Measurements from ENCODE around the gene SPATA4.

SPATA4 gene

DNA sequence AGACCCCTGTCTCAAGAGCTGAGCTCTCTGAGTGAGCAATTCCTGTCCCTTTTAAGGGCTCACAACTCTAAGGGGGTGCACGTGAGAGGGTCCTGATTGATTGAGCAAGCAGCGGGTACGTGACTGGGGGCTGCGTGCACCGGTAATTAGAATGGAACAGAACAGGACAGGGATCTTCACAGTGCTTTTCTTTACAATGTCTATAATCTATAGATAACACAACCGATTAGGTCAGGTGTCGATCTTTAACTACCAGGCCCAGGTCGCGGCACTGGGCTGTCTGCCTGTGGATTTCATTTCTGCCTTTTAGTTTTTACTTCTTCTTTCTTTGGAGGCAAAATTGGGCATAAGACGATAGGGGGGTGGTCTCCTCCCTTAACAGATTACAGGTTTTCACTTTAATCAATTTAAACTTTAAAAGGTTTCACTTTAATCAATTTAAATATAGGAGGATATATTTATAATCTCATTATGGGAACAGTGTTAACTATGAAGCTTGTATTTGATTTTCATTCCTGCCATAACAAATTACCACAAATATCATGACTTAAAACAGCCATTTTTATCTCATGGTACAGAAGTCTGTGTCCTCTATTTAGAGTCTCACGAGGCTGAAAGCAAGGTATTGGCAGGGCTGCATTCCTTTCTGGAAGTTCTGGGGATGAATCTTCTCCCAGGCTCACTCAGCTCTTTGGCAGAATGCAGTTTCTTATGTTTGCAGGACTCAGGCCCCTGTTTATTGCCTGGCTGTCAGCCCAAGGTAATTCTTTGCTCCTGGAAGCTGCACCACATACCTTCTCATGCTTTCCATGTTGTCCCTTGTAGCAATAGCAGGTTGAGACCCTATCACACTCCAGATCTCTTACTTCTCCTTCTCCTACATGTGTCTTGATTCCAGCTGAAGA is 5.2 kb downstream of the SPATA4 start:
- no peak for DNase-seq (ENCODE audit: low read depth in 2 of 2)

DNA sequence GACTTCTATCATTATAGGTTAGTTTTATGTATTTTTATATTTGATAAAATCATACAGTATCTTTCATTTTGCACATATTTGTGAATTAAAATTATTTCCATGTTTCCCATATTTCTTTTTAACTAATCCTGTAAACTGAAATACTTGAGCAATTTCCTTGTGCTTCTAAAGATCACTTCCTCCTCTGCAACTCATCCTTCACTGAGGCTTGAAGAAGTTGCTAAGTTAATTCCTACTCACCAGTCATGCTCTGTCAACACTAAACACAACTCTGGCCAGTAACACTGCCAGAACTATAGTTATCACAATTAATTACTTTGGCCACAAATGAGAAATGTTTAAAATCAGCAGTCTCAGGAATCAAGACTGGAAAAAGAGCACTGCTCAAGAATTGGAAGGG is 6.7 kb downstream of the SPATA4 start:
- no peak for DNase-seq (ENCODE audit: low read depth in 2 of 2)

DNA sequence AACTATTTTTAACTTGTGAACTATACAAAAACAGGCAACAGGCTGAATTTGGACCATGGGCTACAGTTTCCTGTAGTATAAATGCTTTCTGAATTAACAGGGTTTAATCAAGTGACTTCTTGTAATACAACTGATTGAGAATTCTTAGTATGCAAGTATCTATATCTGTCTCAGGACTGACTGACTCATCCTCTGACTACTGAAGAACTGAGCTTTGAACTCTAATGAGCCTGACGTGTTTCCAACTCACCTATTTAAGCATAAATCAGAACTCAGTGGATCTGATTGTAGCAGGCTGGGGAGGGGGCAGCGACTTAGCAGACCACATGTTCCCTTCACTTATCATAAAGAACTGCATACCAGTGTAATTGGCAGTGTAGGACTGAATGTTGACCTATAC is 7.8 kb downstream of the SPATA4 start:
- DNase-seq (ENCODE audit: low read depth in 2 of 2) = no peak

DNA sequence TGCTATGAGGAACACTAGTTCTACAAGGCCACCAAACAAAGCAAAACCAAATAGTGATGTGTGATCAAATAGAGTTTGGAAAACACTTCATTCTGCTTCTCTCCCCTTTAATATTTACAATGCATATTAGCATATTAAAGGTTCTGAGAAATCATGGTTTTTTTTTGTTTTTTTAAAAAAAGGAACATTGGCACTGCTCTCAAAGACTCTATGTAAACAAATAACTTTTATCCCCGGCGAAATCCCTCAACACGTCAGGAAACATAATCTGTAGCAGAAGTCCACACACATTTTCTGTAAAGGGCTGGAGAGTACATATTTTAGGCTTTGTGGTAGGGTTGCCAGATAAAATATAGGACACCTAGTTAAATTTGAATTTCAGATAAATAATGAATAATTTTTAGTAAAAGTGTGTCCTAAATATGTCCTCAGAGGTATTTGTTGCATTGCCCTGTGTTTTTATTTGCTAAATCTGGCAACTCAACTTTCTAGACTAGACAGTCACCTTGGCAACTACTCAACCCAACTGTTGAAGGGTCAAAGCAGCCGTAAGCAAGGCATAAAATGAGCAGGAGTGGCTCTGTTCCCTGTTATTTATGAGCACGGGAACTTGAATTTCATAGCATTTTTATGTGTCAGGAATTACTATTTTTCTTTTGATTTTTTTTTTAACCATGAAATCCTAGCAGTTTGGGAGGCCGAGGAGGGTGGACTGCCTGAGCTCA is 8.6 kb downstream of the SPATA4 start:
- DNase-seq (ENCODE audit: low read depth in 2 of 2) = no peak

DNA sequence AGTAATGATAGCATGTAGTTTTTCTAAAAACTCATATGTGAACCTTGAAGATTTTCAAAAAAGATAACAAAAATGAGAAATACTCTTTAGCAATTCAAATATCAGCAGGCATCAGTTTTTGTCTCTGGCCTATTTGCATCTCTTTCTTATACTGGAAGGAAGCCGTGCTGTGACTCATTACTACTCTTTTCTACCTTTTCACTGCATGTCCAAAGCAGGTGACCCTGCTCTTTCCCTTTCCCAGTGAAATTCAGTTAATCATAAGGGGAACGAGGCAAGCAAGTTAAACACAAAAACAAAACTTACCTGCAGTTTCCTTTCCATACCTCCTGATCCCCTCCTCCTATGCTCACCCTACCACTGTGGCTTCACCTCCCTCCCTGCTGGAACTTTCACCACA is 9.3 kb downstream of the SPATA4 start:
- DNase-seq (ENCODE audit: low read depth in 2 of 2) = no peak

DNA sequence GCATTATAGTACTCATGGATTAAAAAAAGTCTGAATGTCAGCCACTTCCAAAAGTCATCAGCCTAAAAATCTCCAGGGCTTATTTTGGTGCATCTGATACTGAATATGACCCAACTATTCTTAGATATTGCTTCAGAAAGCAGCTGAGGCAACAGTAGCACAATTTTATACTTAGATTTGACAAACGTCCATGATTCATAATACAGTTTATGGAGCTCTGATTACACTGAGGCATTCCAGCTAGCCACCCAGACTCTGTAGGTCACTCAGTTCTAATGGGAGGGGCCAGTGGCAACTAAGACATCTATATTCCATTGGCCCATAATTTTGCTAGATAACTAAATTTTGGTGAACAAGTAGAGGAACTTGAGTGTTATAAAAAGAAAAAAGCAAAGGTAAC is 10.3 kb downstream of the SPATA4 start:
- no peak for DNase-seq (ENCODE audit: low read depth in 2 of 2)

DNA sequence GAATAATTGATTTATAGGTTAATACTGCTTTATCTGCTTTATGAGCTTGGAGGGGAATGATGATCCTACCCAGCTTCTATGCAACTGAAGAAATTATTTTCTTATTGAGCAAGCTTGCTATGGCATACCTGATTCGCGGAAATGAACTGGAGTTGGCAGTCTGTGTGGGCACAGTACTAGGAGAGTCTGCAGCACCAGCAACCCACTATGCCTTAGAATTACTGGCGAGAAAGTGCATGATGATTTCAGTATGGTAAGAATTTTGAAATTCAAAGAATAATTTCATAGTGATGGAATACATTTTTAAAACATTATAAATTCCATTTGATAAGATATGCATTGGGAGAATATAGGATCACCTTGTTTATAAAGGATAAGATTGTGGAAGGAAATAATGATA is 32.3 kb downstream of the SPATA4 start:
- no peak for DNase-seq (ENCODE audit: low read depth in 2 of 2)

DNA sequence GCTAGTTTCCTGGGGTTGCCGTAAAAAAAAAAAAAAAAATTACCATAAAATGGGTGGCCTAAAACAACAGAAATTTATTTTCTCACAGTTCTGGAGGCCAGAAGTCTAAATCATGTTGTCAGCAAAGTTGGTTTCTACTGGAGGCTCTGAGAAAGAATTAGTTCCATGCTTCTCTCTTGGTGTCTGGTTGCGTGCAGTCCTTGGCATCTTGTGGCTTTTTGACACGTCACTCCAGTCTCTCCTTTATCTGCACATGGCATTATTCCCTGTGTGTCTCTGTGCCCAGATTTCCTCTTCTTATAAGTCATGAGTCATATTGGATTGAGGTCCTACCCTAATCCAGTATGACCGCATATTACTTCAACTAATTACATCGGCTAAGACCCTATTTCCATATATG is 38.7 kb downstream of the SPATA4 start:
- DNase-seq (ENCODE audit: low read depth in 2 of 2) = no peak

DNA sequence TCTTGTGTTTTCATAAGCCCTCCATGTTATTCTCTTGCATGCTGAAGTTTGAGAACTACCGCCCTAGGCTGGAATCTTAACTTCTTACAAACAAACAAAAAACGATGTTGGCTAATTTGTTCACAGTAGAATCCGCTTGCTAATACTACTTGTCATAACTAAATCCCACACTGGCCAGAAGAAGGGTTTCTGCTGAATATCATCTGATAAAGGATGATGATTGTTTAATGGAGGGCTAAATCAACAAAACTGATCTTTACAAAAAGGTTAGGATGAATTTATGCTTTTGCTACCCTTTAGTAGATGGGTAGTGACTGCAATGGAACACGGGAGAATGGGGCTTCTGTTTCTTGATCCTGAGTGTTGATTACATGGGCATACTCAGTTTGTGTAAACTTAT is 42.3 kb downstream of the SPATA4 start:
- no peak for DNase-seq (ENCODE audit: low read depth in 2 of 2)

DNA sequence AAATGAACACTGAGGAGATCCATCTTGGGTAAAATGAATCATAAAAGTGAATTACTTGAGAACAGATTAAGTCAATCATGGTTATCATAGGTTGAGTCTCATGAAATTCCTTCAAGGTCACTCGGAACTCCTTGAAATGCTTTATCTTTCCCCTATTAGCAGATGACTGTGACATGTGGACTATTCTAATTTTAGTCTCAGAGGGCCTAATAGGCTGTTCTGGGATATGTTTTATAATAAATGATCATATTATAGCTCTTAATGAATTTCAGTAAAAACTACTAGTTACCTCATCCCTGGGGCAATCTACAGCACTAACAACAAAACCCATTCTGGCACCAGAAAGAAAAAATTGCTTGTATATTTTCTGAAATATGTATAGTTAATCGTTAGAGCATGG is 44.7 kb downstream of the SPATA4 start:
- no peak for DNase-seq (ENCODE audit: low read depth in 2 of 2)

DNA sequence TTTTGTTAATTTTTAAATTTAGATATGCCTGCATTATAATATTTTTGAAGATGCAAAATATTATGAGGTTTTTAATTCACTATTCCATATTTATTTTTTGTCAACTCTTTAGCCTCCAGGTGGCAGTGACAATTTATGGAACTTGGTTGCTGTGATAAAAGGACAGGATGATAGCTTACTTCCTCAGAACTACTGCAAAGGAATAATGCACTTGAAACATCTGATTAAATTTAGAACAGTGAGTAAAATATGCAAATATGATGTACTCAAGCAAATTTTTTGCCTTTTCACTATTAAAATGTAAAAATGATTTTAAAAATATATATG is 45.1 kb downstream of the SPATA4 start:
- DNase-seq (ENCODE audit: low read depth in 2 of 2) = no peak

DNA sequence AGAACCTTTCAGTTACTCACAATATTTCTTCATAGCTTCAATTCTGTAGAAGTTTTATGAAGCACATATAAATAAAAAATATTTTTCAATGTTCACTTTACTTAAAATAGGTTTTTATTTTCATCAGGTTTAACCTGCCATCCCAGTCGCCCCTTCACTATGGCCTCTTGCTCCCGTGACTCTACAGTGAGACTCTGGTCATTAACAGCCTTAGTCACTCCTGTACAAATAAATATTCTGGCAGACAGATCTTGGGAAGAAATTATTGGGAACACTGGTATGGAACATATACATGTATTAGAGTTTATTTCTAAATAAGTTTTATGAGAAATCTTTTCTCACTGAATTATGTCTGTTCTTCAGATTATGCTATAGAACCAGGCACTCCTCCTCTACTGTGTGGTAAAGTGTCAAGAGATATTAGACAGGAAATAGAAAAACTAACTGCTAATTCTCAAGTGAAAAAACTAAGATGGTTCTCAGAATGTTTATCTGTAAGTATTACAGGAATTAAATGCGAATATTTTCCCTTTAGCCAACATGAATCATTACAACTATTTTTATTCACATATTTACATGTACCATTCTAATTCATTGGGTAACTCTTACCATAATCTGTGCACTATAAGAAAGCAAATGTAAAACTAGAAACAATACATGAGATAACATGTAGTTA is 45.6 kb downstream of the SPATA4 start:
- no peak for DNase-seq (ENCODE audit: low read depth in 2 of 2)

DNA sequence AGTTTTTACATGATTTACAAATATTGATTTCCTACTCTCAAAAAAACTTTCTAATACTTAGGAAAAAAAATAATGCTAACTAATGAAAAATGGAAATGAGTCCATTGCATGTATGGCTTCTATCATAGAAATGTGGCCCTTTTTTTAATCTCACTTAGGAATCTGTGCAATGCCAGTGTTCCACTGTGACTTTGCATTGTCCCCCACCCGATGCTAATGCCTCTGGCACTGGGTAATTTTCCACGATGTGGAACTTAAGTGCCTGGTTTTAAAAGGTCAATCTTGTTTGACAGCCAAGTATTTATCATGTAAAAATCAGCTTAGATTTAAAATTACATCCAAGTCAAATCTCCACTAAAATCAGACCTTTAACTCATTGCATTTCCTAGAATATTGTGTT is 53.1 kb downstream of the SPATA4 start:
- DNase-seq (ENCODE audit: low read depth in 2 of 2) = no peak

DNA sequence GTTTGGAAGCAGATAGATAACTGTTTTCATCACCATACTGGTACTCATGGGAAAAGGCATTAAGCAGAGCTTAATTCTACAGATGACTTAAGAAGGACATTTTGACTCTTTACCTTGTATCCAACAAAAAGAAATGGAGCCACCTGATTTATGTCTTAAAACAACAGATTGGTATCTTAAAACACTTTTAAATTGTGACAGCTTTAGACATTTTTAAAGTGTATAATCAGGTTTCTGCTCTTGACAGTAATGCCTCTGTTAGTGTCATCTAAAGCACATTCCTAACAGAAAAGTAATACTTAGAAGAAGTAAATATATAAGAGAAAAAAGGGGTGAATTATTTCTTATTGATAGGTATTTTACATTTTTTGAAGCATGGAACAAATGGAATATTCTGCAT is 55.9 kb downstream of the SPATA4 start:
- DNase-seq (ENCODE audit: low read depth in 2 of 2) = no peak

DNA sequence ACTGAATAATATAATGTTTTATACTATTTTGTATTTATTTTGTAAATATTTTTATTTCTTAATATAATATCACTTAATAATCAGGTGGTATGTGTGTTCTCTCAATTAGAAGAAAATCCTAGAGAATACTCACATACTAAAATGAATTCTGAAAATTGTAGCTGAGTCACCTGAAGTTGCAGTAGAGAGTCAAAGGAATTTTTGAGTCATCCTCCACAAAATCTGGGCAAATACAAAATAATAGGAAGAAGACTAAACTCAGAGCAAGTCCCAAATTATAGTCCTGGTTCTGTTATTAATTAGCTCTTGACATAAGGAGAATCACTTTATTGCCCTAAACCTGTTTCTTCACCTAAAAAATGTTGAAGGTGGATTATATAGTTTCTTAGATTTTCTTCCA is 57.8 kb downstream of the SPATA4 start:
- DNase-seq (ENCODE audit: low read depth in 2 of 2) = no peak

DNA sequence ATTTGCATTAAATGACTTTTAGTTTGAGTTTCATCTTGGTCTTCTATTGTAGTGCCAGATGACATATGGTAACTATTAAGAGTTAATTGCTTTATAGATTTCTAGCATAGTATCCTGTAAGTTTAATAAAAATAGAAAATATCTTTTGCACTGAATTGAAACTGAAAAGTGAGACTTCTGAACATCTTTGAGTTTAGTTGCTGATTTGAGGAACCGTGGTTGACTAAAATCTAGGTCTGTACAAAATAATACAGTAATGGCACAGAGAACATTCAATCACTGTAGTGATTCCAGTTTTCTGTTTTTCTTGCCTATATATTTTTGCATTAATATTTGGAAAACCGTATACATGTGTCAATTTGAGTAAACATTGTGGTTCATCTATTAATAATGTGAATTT is 60.7 kb downstream of the SPATA4 start:
- no peak for DNase-seq (ENCODE audit: low read depth in 2 of 2)
